ENCODE results near the gene SRGN.

Gene SRGN

DNA sequence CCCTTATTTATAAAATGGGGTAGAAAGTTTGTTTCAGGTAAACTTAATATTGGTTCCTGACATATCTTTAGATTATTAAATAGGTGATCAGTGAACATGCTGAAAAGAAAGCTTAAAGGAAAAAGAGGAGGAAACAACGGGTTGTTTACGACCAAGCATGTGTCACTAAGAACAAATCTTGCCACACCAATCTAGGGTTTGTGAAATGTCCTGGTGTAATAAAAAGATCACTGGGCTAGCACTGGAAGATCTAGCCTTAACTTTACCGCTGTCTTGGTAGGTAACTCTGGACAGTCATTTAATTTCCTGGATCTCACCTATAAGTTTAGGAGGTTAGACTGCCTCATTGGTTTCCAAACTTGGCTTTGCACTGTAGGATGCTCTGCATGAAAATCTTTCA is 55.1 kb downstream of the SRGN start:
- DNase-seq = no peak

- DNase-seq = no peak
Observed at GRCh38 chr10:69145329-69145728, 57.4 kb downstream of the SRGN start.

DNA sequence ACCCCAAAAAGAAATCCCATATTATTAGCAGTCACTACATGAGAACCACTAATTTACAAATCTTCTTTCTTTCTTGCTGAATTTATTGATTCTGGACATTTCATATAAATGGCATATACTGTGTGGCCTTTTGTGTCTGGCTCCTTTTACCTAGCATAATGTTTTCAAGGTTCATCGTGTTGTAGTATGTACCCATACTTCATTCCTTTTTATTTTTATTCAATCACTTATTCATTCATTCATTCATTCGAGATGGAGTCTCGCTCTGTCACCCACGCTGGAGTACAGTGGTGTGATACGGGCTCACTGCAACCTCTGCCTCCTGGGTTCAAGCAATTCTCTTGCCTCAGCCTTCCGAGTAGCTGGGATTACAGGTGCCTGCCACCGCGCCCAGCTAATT is 58.0 kb downstream of the SRGN start:
- DNase-seq = no peak

GRCh38 chr10:69146759-69147158 is 58.9 kb downstream of the SRGN start:
- no peak for DNase-seq

DNA sequence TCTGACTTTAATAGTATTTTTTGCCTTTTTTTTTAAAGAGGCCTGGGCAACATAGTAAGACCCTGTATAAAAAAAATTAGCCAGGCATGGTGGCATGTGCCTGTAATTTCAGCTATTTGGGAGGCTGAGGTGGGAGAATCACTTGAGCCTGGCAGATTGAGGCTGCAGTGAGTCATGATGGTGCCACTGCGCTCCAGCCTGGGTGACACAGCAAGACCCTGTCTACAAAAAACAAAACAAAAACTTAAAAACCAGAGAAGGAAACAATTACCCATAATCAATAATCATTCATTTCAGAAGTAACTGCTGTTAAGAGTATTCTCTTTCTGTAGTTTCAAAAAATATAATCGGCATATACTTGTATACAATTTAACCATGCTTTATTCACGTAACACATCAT is 64.1 kb downstream of the SRGN start:
- no peak for DNase-seq

DNA sequence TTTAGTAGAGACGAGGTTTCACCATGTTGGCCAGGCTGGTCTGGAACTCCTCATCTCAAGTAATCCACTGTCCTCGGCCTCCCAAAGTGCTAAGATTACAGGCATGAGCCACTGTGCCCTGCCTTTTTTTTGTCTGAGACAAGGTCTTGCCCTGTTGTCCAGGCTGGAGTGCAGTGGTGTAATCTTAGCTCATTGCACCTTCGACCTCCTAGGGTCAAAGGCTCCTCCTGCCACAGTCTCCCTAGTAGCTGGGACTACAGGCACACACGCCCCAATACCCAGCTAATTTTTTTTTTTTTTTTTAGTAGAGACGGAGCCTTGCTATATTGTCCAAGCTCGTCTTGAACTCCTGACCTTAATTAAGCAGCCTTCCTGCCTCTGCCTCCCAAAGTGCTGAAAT is 65.3 kb downstream of the SRGN start:
- no peak for DNase-seq
